Loucy (cell line): ENCODE data around the gene CLDN18.

Source experiments
- EZH2phosphoT487 ChIP-seq: fragments of 200-600 bp; IDR thresholded peaks from 2 replicates; pipeline ENCODE4 v1.6.1; 2018; ENCODE audit warnings: antibody characterized with exemption, mild to moderate bottlenecking, moderate library complexity, borderline replicate concordance
- TF ChIP-seq, protein P1 (sequence below): fragments of 200-600 bp; sonication (generic); conservative IDR thresholded peaks from 2 replicates; pipeline ENCODE4 v1.5.1; 2014; ENCODE audit warnings: mild to moderate bottlenecking, antibody characterized with exemption, low read length

DNA sequence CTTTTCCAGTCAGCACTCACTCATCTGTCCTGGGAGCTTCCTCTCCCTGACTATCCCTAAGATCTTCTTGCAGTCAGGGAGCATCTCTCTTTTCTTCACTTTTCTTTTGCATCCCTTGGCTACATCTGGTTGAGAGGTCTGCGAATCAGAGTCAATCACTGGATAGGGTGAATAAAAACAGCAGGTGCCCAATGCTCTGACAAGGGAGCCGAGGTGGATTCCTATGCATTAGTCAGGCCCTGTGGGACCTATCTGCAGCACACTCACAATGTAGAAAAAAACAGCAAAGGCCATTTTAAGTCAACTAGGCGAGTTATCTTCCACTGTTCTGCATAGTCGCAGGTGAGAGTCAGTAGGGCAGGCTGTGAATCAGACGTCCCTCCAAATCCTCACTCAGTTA is 69.9 kb downstream of the CLDN18 start:
- TF ChIP-seq, protein P1, sequence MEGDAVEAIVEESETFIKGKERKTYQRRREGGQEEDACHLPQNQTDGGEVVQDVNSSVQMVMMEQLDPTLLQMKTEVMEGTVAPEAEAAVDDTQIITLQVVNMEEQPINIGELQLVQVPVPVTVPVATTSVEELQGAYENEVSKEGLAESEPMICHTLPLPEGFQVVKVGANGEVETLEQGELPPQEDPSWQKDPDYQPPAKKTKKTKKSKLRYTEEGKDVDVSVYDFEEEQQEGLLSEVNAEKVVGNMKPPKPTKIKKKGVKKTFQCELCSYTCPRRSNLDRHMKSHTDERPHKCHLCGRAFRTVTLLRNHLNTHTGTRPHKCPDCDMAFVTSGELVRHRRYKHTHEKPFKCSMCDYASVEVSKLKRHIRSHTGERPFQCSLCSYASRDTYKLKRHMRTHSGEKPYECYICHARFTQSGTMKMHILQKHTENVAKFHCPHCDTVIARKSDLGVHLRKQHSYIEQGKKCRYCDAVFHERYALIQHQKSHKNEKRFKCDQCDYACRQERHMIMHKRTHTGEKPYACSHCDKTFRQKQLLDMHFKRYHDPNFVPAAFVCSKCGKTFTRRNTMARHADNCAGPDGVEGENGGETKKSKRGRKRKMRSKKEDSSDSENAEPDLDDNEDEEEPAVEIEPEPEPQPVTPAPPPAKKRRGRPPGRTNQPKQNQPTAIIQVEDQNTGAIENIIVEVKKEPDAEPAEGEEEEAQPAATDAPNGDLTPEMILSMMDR, result no peak
- no peak for TF ChIP-seq EZH2phosphoT487
